Measurements from ENCODE around the gene FOLR3.
"Not testable (repeated sequence)": the region's sequence is repeated elsewhere in the genome, so short reads cannot be mapped to it uniquely, and the experiment has no call there.

The FOLR3 gene
- total RNA-seq = 0 reads per million in 2 donors

- DNase-seq = not testable (repeated sequence)
These were observed at the start of gene FOLR3 for GRCh38 chr11:72135473-72135872. TSS of gene FOLR3 (plus strand) at chr11:72135725. CDS start at chr11:72135953, 228 bp downstream.

GRCh38 chr11:72088076-72088808, 47.3 kb upstream of the FOLR3 start:
- no peak for DNase-seq

GRCh38 chr11:72091292-72091691, 44.2 kb upstream of the FOLR3 start:
- DNase-seq = no peak

GRCh38 chr11:72098741-72099140, 36.8 kb upstream of the FOLR3 start:
- DNase-seq = no peak

GRCh38 chr11:72100009-72100408, 35.5 kb upstream of the FOLR3 start:
- DNase-seq = no peak

GRCh38 chr11:72100462-72100861, 35.1 kb upstream of the FOLR3 start:
- no peak for DNase-seq

- no peak for DNase-seq
These were observed 33.4 kb upstream of the FOLR3 start for GRCh38 chr11:72102162-72102561.

- DNase-seq = no peak
These were observed 32.9 kb upstream of the FOLR3 start for GRCh38 chr11:72102631-72102945.

GRCh38 chr11:72102946-72103753, 32.4 kb upstream of the FOLR3 start, which contains the start of gene LAMTOR1:
TSS of gene LAMTOR1 (minus strand) at chr11:72103297. CDS start at chr11:72103224, 73 bp downstream.
- DNase-seq = peak; percentile 89

- no peak for DNase-seq
These were observed 31.8 kb upstream of the FOLR3 start for GRCh38 chr11:72103754-72104167.

GRCh38 chr11:72105888-72106287, 29.6 kb upstream of the FOLR3 start, which contains the start of gene TOMT:
TSS of gene TOMT (plus strand) at chr11:72105924. CDS start at chr11:72105952, 28 bp downstream.
- DNase-seq = no peak

GRCh38 chr11:72111300-72112142, 24.0 kb upstream of the FOLR3 start:
- DNase-seq = no peak

GRCh38 chr11:72112143-72112977, 23.2 kb upstream of the FOLR3 start, which contains the start of gene ANAPC15:
TSS of gene ANAPC15 (minus strand) at chr11:72112695. CDS start at chr11:72111276, 1,419 bp downstream.
- DNase-seq = peak; percentile 50

GRCh38 chr11:72112978-72113808, 22.3 kb upstream of the FOLR3 start:
- DNase-seq = no peak

GRCh38 chr11:72114570-72114969, 21.0 kb upstream of the FOLR3 start:
- DNase-seq = no peak

- DNase-seq = no peak
These were observed 19.3 kb upstream of the FOLR3 start for GRCh38 chr11:72116019-72116755.

GRCh38 chr11:72119198-72119597, 16.3 kb upstream of the FOLR3 start:
- no peak for DNase-seq

GRCh38 chr11:72120930-72121329, 14.6 kb upstream of the FOLR3 start:
- no peak for DNase-seq

- DNase-seq = no peak
These were observed 12.9 kb upstream of the FOLR3 start for GRCh38 chr11:72122607-72123006.

GRCh38 chr11:72123117-72123653, 12.3 kb upstream of the FOLR3 start:
- no peak for DNase-seq
